HG03045 (cell line): ENCODE measurements around the gene PECR.

Experiments used
- ATAC-seq: cut with Tn5 transposase; IDR thresholded peaks from one replicate; pipeline ENCODE4 v1.9.1; 2021; ENCODE audit warnings: mild to moderate bottlenecking, moderate library complexity; ENCODE audit not compliant: unreplicated experiment

Gene PECR

DNA sequence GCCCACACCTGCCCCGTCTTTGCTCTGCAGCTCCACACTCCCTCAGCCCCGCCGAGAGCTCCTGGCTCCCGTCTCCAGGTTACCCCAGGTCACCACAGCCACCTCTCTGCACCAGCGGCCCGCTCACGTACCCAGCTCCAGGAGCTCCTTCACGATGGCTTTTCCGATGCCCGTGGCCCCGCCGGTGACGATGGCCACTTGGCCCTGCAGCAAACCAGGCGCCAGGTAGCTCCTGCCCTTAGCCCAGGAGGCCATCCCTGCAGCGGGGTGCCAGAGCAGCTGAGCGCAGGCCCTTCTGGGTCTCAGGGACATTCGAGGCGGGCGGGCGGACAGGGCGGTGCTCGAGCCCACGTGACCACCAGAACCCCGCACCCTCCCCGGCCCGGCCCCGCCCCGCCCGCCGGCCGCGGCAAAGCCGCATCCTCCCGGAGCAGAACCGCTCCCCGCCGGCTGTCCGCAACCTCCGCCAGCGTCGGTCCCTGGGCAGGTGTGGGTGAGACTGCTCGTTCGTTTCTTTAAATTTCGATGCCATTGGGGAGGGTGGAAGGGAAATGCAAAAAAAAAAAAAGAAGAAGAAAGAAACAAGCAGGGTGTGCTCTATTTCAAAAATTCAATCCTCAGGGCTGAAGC, at the start of gene PECR, which contains the start of gene TMEM169:
Gene PECR, minus strand, starts transcription at position 323 of the 630 bp plus-strand sequence. Its CDS starts 68 bp downstream, at position 255.
Gene TMEM169, plus strand, starts transcription at position 433 of the 630 bp plus-strand sequence. CDS start 14,045 bp downstream, outside the sequence.
- peak; percentile 95 for ATAC-seq

GRCh38 chr2:216130346-216130971, 48.9 kb upstream of the PECR start:
- ATAC-seq: no peak

- no peak for ATAC-seq
These were observed 45.3 kb upstream of the PECR start for GRCh38 chr2:216126943-216127342.

DNA sequence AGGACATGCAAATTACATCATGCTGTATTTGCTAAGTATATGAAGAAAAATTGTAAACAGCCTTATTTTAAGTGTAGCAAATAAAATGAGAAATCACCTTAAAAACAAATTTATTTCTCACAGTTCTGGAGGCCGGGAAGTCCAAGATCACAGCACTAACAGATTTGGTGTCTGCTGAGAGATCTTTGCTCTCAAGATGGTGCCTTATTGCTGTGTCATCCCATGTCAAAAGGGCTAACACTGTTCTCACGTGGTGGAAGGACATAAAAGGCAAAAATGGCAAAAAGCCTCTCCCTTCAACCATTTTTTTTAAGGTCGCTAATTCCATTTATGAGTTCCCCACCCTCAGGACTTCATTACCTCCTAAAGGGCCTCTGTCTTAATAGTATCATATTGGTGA, 39.6 kb upstream of the PECR start:
- ATAC-seq: no peak

DNA sequence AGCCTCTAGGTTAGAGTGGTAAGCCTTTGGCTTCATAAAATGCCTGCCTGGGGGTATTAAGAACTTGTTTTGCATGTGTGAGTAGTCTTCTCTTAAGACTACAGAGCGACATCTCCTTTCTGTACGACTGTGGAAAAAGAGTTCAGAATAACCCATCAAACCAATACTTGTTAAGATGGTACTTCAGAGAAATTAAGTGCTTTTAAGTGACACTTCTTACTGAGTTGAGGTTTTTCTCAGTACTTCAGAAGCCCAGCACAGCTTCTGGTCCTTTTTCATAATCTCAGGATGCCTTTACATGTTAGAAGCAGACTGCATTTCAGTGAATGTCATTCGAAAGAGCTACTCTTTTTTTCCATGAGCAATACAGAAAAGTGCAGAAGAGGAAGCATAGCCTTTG, 38.4 kb upstream of the PECR start:
- no peak for ATAC-seq

DNA sequence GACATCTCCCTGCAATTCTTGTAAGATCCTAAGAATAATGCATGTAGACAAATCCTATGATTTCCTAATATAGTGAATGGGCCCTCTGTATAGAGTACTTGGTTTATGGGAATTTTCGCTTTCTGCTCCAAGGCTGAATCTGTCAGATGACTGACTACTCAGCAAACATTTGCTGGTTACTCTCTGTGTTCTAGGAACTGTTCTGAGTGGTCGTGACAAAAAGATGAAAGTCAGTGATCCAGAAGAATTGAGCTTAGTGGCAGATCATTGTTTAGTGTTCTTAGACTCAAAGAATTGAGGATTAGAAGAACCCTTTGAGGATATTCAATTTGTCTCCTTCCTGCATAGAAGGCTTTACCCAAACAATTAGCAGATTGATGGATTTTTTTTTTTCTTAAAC, 37.5 kb upstream of the PECR start:
- no peak for ATAC-seq

GRCh38 chr2:216118474-216118873, 36.9 kb upstream of the PECR start:
- ATAC-seq: no peak

GRCh38 chr2:216117561-216118340, 36.1 kb upstream of the PECR start:
- ATAC-seq: no peak

DNA sequence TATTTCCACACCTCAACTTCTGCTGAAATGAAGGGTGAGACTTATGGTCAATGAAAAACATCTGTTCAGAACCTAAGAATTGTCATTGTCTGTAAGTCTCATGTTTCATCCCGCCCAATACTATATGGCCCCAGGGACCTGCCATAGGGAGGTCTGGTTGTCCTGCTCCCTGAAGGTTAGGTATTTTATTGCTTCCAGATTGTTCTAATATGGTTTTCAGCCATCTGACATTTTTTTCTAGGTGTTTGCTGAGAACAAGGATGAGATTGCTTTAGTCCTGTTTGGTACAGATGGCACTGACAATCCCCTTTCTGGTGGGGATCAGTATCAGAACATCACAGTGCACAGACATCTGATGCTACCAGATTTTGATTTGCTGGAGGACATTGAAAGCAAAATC, 34.8 kb upstream of the PECR start:
- ATAC-seq: no peak

- ATAC-seq: peak; percentile 50
These were observed 33.3 kb upstream of the PECR start for GRCh38 chr2:216114714-216115531.

DNA sequence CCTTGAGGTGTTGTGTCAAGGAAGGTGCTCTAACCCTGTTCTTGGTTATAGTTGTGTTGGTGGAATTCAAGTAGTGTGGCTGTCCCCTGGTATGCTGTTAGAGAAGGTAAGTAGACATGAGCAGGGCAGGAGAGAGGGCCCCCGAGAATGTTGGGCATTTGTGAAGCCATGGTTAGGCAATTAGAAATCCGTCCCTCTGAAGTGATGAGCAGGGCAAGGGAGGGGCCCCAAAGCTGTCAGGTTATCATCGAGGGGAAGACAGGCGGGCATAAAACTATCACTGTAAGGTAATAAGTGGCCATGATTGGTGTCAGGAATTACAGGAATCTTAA, 32.7 kb upstream of the PECR start:
- ATAC-seq: peak; percentile 0

GRCh38 chr2:216113572-216113971, 32.0 kb upstream of the PECR start:
- ATAC-seq: peak; percentile 73

- ATAC-seq: no peak
These were observed 31.3 kb upstream of the PECR start for GRCh38 chr2:216112926-216113325.

DNA sequence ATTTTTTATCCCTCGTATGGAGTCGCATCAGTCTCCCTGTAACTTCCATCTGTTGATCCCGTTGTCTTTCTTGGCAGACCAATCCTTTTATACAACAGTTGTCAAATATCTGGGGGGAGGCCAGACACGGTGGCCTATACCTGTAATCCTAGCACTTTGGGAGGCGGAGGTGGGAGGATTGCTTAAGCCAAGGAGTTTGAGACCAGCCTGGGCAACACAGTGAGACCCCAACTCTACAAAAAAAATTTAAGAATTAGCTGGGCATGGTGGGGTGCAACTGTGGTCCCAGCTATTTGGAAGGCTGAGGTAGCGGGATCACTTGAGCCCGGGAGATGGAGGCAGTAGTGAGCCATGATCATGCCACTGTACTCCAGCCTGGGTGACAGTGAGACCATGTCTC, 29.5 kb upstream of the PECR start:
- ATAC-seq: no peak

DNA sequence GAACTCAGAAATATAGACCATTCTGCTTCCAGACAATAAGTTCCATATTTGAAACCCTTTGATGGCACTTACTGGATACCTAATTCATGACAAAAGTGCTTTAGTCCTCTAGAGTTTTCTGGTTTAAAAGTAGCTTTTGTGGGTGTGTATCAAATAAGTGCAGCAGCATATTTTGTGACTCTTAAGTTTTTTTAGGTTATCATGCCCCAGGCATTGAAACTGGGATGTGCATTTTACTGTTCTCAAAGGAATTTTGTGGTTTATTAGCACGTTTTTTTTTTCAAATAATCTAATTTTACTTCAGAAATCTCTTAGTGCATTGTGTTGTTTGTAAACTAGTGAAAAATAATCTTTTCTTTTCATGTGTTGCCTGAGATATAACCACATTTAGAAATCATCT, 29.0 kb upstream of the PECR start:
- ATAC-seq: no peak

DNA sequence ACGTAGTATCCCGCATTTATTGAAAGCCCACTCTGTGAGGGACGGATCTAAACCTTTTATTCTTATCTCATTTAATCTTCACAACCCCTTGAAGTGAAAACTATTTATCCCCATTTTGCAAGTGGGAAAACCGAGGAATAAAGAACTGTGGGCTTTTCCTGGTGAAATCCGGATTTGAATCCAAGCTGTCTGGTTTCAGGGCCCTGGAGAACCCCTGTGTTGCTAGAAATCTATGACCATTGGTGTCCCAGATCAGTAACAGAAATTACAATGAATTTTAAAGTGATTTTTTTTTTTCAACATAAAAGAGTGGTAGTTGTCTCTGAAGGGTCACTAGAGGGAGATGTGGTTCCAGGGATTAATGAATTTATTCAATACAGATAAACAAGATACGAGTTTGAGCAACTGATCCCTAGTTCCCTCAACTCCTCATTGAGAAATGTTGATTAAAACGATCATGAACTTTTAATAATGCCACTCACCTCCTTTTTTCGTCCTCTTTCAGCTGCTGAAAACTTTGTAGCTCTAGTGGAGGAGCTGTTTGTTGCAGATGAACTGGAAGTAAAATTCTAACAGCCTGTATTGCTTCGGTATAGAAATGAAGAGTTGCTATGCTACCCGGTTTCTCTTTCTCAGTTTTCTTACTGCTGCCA, 28.5 kb upstream of the PECR start:
- no peak for ATAC-seq

DNA sequence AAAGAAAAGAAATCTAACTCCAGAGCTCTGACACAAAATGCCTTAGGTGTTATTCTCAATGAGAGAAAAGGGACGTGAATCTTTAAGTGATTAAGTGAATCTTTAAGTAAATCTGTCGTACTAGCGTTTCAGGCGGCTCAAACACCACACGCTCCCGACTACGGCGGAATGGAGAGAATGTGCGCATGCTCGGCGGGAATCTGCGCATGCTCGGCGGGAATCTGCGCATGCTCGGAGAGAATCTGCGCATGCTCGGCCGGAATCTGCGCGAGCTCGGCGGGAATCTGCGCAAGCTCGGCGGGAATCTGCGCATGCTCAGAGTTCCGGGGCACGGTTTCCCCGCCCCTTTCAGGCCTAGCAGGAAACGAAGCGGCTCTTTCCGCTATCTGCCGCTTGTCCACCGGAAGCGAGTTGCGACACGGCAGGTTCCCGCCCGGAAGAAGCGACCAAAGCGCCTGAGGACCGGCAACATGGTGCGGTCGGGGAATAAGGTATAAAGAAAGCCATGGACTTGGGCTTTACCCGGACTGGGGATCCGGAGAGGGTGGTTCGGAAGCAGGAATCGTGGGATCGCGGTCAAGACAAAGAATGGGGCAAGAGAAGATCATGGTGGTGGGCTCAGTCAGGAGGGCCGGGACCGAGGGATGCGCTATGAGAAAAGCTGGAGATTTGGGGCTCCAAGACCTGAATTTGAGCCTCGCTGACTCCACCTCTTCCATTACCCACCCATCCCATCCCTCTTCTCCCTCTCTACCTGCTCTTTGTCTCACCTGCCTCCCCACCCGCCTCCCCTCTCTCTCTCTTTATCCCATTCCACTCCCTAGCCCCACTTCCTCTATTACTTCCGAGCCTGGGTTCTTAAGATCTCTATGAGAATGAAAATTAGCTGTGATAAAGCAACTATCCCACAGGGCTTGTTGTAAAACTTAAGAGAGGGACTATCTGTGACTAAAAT, 27.6 kb upstream of the PECR start, which contains the start of gene XRCC5:
Gene XRCC5, plus strand, starts transcription at position 382 of the 955 bp plus-strand sequence. Its CDS starts 89 bp downstream, at position 471.
- peak; percentile 54 for ATAC-seq

- no peak for ATAC-seq
These were observed 26.8 kb upstream of the PECR start for GRCh38 chr2:216108310-216108966.

GRCh38 chr2:216107760-216108159, 26.2 kb upstream of the PECR start:
- ATAC-seq: no peak
